Neural progenitor cell (in vitro differentiated cells): Measurements from ENCODE around the gene OR5K4. TPM values are rescaled to one million over a fixed set of nuclear protein-coding genes. Genes with fewer than 3 reads are reported as not detected.

Source experiments
- DNase-seq: peaks from one replicate; pipeline ENCODE4 v3.0.0-alpha.2; 2016; ENCODE audit warnings: low spot score
- H2AFZ ChIP-seq: fragments of 200-600 bp; sonication (generic); replicated peaks from 2 replicates; pipeline ENCODE4 v1.6.1; 2016; ENCODE audit warnings: antibody characterized with exemption
- H3F3A ChIP-seq: fragments of 200-600 bp; sonication (generic); 2 replicates; pipeline ENCODE4 v1.6.1; 2016; ENCODE audit warnings: antibody characterized with exemption, low read depth
- H3K27ac ChIP-seq: fragments of 200-600 bp; sonication (generic); 2 replicates; pipeline ENCODE4 v1.5.1; 2016; ENCODE audit warnings: mild to moderate bottlenecking
- H3K27me3 ChIP-seq: fragments of 200-600 bp; sonication (generic); 2 replicates; pipeline ENCODE4 v1.6.1; 2016; ENCODE audit warnings: mild to moderate bottlenecking, moderate library complexity
- H3K36me3 ChIP-seq: fragments of 200-600 bp; sonication (generic); 2 replicates; pipeline ENCODE4 v1.5.1; 2016
- H3K4me1 ChIP-seq: fragments of 200-600 bp; sonication (generic); 2 replicates; pipeline ENCODE4 v1.6.1; 2016; ENCODE audit warnings: mixed run types
- H3K4me2 ChIP-seq: fragments of 200-600 bp; sonication (generic); 2 replicates; pipeline ENCODE4 v1.6.1; 2016
- H3K4me3 ChIP-seq: fragments of 200-600 bp; sonication (generic); 2 replicates; pipeline ENCODE4 v1.5.1; 2016
- H3K79me2 ChIP-seq: fragments of 200-600 bp; sonication (generic); 2 replicates; pipeline ENCODE4 v1.6.1; 2016; ENCODE audit warnings: low read depth
- H3K9ac ChIP-seq: fragments of 200-600 bp; sonication (generic); 2 replicates; pipeline ENCODE4 v1.6.1; 2016
- H3K9me3 ChIP-seq: fragments of 200-600 bp; sonication (generic); 2 replicates; pipeline ENCODE4 v1.5.1; 2016; ENCODE audit warnings: low read depth
- H4K20me1 ChIP-seq: fragments of 200-600 bp; sonication (generic); 2 replicates; pipeline ENCODE4 v1.6.1; 2016; ENCODE audit warnings: low read depth
- H3K27ac Mint-ChIP-seq: 3 replicates; pipeline ENCODE4 v1.8.0; 2021; ENCODE audit warnings: mixed read lengths
- H3K27me3 Mint-ChIP-seq: 2 replicates; pipeline ENCODE4 v1.8.0; 2022; ENCODE audit warnings: low read depth, mild to moderate bottlenecking, inconsistent platforms, moderate library complexity, mixed read lengths; ENCODE audit not compliant: insufficient read depth
- H3K36me3 Mint-ChIP-seq: 3 replicates; pipeline ENCODE4 v1.8.0; 2021; ENCODE audit warnings: mixed read lengths
- H3K4me1 Mint-ChIP-seq: 3 replicates; pipeline ENCODE4 v1.8.0; 2021; ENCODE audit warnings: mixed read lengths
- H3K4me3 Mint-ChIP-seq: 3 replicates; pipeline ENCODE4 v1.8.0; 2021; ENCODE audit warnings: mild to moderate bottlenecking, moderate library complexity, mixed read lengths
- H3K9me3 Mint-ChIP-seq: 3 replicates; pipeline ENCODE4 v1.8.0; 2020; ENCODE audit warnings: mixed read lengths
- EZH2 ChIP-seq: fragments of 200-600 bp; sonication (generic); IDR thresholded peaks from 2 replicates; pipeline ENCODE4 v1.6.1; 2017; ENCODE audit warnings: antibody characterized with exemption, mild to moderate bottlenecking, moderate library complexity
- EZH2phosphoT487 ChIP-seq: fragments of 200-600 bp; sonication (generic); IDR thresholded peaks from 2 replicates; pipeline ENCODE4 v1.6.1; 2017; ENCODE audit warnings: antibody characterized with exemption
- total RNA-seq: library from RNA; depleted of rRNA; stranded (reverse); fragments of >200 nt; gene quantifications from 2 replicates; pipeline ENCODE4 v1.2.3, GENCODE V29; 2015; ENCODE audit warnings: low replicate concordance
- TF ChIP-seq, protein P1 (sequence below): fragments of 200-600 bp; sonication (generic); IDR thresholded peaks from 2 replicates; pipeline ENCODE4 v1.5.1; 2017; ENCODE audit warnings: antibody characterized with exemption, mild to moderate bottlenecking

Gene OR5K4
- total RNA-seq, 1 donor from 2014 or later = not detected

DNA sequence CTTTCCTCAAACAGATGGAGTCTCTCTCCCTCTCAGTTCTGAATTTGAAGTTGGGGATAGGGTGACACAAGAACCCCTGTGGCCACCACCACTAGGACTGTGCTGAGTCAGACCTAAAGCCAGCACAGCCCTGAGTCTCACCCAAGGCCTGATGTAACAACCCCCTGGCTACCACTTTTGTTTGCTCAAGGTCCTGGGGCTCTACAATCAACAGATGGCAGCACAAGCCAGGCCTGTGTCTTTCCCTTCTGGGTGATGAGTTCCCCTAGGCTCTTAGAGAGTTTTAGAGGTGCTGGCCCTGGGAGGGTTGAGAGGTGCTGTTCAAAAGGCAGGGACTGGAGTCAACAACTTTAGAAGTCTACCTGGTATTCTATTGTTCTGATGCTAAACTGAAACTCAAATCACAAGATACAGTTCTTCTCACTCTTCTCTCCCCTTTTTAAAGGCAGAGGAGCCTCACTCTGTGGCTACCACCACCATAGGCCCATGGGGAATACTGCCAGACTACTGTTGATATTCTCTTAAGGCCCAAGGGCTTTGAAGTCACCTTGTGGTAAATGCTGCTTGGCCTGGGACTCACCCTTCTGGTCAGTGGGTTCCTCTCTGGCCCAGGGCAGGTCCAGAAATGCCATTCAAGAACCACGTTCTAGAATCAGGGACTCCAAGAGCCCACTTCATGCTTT, 6.5 kb downstream of the OR5K4 start:
- peaks cover 2% of the 10 kb centered on the region for H3K27me3 Mint-ChIP-seq
- Histone ChIP-seq H3K36me3 (no peaks in the 10 kb centered on the region), H2AFZ (no peak overlapping the region), H3F3A (no peaks in the 10 kb centered on the region), H3K27ac (no peak overlapping the region), H3K9me3 (no peaks in the 10 kb centered on the region), H4K20me1 (no peaks in the 10 kb centered on the region), H3K4me3 (no peak overlapping the region), H3K4me2 (no peak overlapping the region), H3K27me3 (no peaks in the 10 kb centered on the region), H3K4me1 (no peaks in the 10 kb centered on the region), H3K79me2 (no peaks in the 10 kb centered on the region), H3K9ac (no peak overlapping the region)
- no peak for DNase-seq
- no peak overlapping the region for H3K4me3 Mint-ChIP-seq
- no peaks in the 10 kb centered on the region for H3K4me1 Mint-ChIP-seq
- H3K9me3 Mint-ChIP-seq = peaks cover 9% of the 10 kb centered on the region
- no peak overlapping the region for H3K27ac Mint-ChIP-seq
- TF ChIP-seq EZH2 (no peak), EZH2phosphoT487 (no peak)
- TF ChIP-seq, protein P1, sequence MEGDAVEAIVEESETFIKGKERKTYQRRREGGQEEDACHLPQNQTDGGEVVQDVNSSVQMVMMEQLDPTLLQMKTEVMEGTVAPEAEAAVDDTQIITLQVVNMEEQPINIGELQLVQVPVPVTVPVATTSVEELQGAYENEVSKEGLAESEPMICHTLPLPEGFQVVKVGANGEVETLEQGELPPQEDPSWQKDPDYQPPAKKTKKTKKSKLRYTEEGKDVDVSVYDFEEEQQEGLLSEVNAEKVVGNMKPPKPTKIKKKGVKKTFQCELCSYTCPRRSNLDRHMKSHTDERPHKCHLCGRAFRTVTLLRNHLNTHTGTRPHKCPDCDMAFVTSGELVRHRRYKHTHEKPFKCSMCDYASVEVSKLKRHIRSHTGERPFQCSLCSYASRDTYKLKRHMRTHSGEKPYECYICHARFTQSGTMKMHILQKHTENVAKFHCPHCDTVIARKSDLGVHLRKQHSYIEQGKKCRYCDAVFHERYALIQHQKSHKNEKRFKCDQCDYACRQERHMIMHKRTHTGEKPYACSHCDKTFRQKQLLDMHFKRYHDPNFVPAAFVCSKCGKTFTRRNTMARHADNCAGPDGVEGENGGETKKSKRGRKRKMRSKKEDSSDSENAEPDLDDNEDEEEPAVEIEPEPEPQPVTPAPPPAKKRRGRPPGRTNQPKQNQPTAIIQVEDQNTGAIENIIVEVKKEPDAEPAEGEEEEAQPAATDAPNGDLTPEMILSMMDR = no peak
- peaks cover 2% of the 10 kb centered on the region for H3K36me3 Mint-ChIP-seq

DNA sequence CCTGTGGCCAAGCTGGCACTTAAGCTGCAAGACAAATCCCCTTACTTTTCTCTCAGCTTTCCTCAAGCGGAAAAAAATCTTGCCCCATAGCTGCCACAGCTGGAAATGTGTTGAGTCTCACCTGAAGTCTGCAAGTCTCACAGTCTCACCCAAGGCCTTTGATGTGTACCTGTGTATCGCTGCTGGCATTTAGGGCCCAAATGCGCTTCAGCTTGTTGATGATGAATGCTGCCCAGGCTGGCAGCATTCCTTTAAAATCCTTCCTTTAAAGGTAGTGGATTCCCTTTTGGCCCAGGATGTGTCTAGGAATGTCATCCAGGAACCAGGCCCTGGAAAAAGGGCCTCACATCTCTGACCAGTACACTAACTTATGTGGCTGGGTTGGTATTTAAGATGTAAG, 7.0 kb downstream of the OR5K4 start:
- no peak overlapping the region for H3K27ac Mint-ChIP-seq
- no peaks in the 10 kb centered on the region for H3K4me1 Mint-ChIP-seq

DNA sequence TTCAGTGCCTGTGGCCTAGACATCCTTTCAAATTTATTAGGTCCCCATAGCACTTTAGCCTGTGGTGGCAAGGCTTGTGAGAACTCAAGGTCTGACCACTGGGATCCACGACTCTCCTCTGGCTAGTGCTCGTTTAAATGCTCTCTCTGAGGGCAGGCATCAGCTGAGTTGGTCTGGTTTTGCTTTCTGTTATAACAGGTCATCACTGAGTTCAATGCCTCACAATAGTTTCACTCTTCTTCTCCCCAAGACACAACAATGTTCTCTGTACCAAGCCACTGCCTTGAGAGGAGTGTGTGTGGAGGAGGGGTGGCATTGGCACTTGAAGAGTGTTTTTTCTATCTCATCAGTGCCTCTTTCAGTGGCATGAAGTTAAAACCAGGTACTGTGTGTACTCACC, 7.6 kb downstream of the OR5K4 start:
- no peaks in the 10 kb centered on the region for H3F3A ChIP-seq
- H3K79me2 ChIP-seq = no peaks in the 10 kb centered on the region
- TF ChIP-seq, protein P1 = no peak
- no peak for TF ChIP-seq EZH2
- TF ChIP-seq EZH2phosphoT487 = no peak
- no peak overlapping the region for H3K27ac Mint-ChIP-seq
- DNase-seq = no peak
- H3K36me3 Mint-ChIP-seq = peaks cover 2% of the 10 kb centered on the region
- no peaks in the 10 kb centered on the region for H3K9me3 ChIP-seq
- no peak overlapping the region for H3K4me2 ChIP-seq
- no peak overlapping the region for H3K27ac ChIP-seq
- peaks cover 2% of the 10 kb centered on the region for H3K27me3 Mint-ChIP-seq
- no peaks in the 10 kb centered on the region for H3K4me1 Mint-ChIP-seq
- H2AFZ ChIP-seq = no peak overlapping the region
- no peak overlapping the region for H3K4me3 Mint-ChIP-seq
- H3K4me3 ChIP-seq = no peak overlapping the region
- no peaks in the 10 kb centered on the region for H3K27me3 ChIP-seq
- no peak overlapping the region for H3K9ac ChIP-seq
- H3K4me1 ChIP-seq = no peaks in the 10 kb centered on the region
- H3K36me3 ChIP-seq = no peaks in the 10 kb centered on the region
- H4K20me1 ChIP-seq = no peaks in the 10 kb centered on the region
- peaks cover 9% of the 10 kb centered on the region for H3K9me3 Mint-ChIP-seq

More for the DNA sequence above, 7.0 kb downstream of the OR5K4 start:
- no peak overlapping the region for H3K4me2 ChIP-seq
- H3K27ac ChIP-seq = no peak overlapping the region
- no peaks in the 10 kb centered on the region for H3K79me2 ChIP-seq
- H2AFZ ChIP-seq = no peak overlapping the region
- H3K9me3 Mint-ChIP-seq = peaks cover 9% of the 10 kb centered on the region
- TF ChIP-seq EZH2phosphoT487 (no peak), EZH2 (no peak)
- TF ChIP-seq, protein P1 = no peak
- H3K36me3 Mint-ChIP-seq = peaks cover 2% of the 10 kb centered on the region
- H3K4me3 Mint-ChIP-seq = no peak overlapping the region
- no peaks in the 10 kb centered on the region for H4K20me1 ChIP-seq
- no peaks in the 10 kb centered on the region for H3K4me1 ChIP-seq
- H3K9ac ChIP-seq = no peak overlapping the region
- no peak overlapping the region for H3K4me3 ChIP-seq
- no peaks in the 10 kb centered on the region for H3K9me3 ChIP-seq
- peaks cover 2% of the 10 kb centered on the region for H3K27me3 Mint-ChIP-seq
- no peaks in the 10 kb centered on the region for H3K36me3 ChIP-seq
- H3K27me3 ChIP-seq = no peaks in the 10 kb centered on the region
- H3F3A ChIP-seq = no peaks in the 10 kb centered on the region
- DNase-seq = no peak
